SK-N-SH treated with all-trans-retinoic acid at 6 μM for 48 hours (cell line): ENCODE data around the gene RPL36A.

Source experiments
- ARNTL ChIP-seq: fragments of 450-650 bp; formaldehyde crosslinking; IDR thresholded peaks from 2 replicates; pipeline ENCODE4 v1.5.0; 2020; ENCODE audit warnings: low read depth, mild to moderate bottlenecking, moderate library complexity, borderline replicate concordance
- CREB5 ChIP-seq: fragments of 250-450 bp; sonication (Bioruptor Pico); IDR thresholded peaks from 2 replicates; pipeline ENCODE4 v1.5.1; 2020; ENCODE audit warnings: low read depth, mild to moderate bottlenecking, moderate library complexity
- GLIS3 ChIP-seq: fragments of 250-450 bp; sonication (Bioruptor Pico); IDR thresholded peaks from 2 replicates; pipeline ENCODE4 v1.5.0; 2020; ENCODE audit warnings: mild to moderate bottlenecking, moderate library complexity
- PPARA ChIP-seq: fragments of 250-450 bp; sonication (Bioruptor Pico); IDR thresholded peaks from 2 replicates; pipeline ENCODE4 v1.5.0; 2020; ENCODE audit warnings: mild to moderate bottlenecking, borderline replicate concordance
- SNAI2 ChIP-seq: fragments of 250-450 bp; sonication (Bioruptor Pico); IDR thresholded peaks from 2 replicates; pipeline ENCODE4 v1.5.0; 2020; ENCODE audit warnings: mild to moderate bottlenecking, moderate library complexity
- TCF4 ChIP-seq: fragments of 250-450 bp; sonication (Bioruptor Pico); IDR thresholded peaks from 2 replicates; pipeline ENCODE4 v1.8.0; 2021; ENCODE audit warnings: mild to moderate bottlenecking, moderate library complexity, borderline replicate concordance
- TOX ChIP-seq: fragments of 250-450 bp; sonication (Bioruptor Pico); IDR thresholded peaks from 2 replicates; pipeline ENCODE4 v1.8.0; 2021; ENCODE audit warnings: mild to moderate bottlenecking, moderate library complexity, borderline replicate concordance
- TSHZ2 ChIP-seq: fragments of 250-450 bp; sonication (Bioruptor Pico); IDR thresholded peaks from 2 replicates; pipeline ENCODE4 v1.5.0; 2020; ENCODE audit warnings: mild to moderate bottlenecking, moderate library complexity
- ZC3H10 ChIP-seq: fragments of 250-450 bp; sonication (Bioruptor Pico); IDR thresholded peaks from 2 replicates; pipeline ENCODE4 v1.5.1; 2021; ENCODE audit warnings: mild to moderate bottlenecking, moderate library complexity
- ZFP30 ChIP-seq: fragments of 450-650 bp; formaldehyde crosslinking; IDR thresholded peaks from 2 replicates; pipeline ENCODE4 v1.5.0; 2022; ENCODE audit warnings: mild to moderate bottlenecking, moderate library complexity
- ZNF565 ChIP-seq: fragments of 450-650 bp; formaldehyde crosslinking; conservative IDR thresholded peaks from 2 replicates; pipeline ENCODE4 v1.5.0; 2020; ENCODE audit warnings: low read depth, mild to moderate bottlenecking, moderate library complexity
- ZNF8 ChIP-seq: fragments of 450-650 bp; formaldehyde crosslinking; IDR thresholded peaks from 2 replicates; pipeline ENCODE4 v1.5.0; 2020; ENCODE audit warnings: mild to moderate bottlenecking, moderate library complexity
- TF ChIP-seq, protein P1 (sequence below): fragments of 250-450 bp; sonication (Bioruptor Pico); IDR thresholded peaks from 2 replicates; pipeline ENCODE4 v1.8.0; 2020; ENCODE audit warnings: mild to moderate bottlenecking, moderate library complexity, borderline replicate concordance

DNA sequence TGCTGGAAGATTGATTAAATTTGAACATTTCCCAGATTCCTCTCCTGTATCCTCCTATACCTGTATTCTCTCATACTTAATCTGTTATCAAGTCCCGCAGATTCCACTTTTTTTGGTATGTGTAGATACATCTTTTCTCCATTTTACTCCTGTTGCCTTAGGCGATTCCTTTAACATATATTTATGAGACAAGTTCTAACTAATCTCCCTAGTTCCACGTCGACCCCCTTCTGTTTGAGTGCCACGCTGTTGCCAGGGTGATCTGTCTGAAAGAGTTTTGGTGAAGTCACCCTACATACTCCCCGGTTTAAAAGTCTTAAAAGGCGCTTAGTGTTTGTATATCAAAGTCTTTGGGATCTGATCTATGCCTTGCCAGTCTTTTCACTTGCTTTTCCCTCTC lies 19.6 kb downstream of the RPL36A start:
- TF ChIP-seq ARNTL (CRISPR knock-in tag), result no peak
- TF ChIP-seq ZFP30 (CRISPR knock-in tag), result no peak
- no peak for TF ChIP-seq GLIS3 (CRISPR knock-in tag)
- TF ChIP-seq SNAI2, result no peak
- TF ChIP-seq, protein P1, sequence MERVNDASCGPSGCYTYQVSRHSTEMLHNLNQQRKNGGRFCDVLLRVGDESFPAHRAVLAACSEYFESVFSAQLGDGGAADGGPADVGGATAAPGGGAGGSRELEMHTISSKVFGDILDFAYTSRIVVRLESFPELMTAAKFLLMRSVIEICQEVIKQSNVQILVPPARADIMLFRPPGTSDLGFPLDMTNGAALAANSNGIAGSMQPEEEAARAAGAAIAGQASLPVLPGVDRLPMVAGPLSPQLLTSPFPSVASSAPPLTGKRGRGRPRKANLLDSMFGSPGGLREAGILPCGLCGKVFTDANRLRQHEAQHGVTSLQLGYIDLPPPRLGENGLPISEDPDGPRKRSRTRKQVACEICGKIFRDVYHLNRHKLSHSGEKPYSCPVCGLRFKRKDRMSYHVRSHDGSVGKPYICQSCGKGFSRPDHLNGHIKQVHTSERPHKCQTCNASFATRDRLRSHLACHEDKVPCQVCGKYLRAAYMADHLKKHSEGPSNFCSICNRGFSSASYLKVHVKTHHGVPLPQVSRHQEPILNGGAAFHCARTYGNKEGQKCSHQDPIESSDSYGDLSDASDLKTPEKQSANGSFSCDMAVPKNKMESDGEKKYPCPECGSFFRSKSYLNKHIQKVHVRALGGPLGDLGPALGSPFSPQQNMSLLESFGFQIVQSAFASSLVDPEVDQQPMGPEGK, result no peak
- TF ChIP-seq ZNF8 (CRISPR knock-in tag), result no peak
- TF ChIP-seq ZNF565 (CRISPR knock-in tag), result no peak
- TF ChIP-seq ZC3H10 (CRISPR knock-in tag), result no peak
- no peak for TF ChIP-seq TCF4 (CRISPR knock-in tag)
- TF ChIP-seq PPARA (CRISPR knock-in tag), result no peak
- TF ChIP-seq TOX (CRISPR knock-in tag), result no peak
- no peak for TF ChIP-seq CREB5 (CRISPR knock-in tag)
- TF ChIP-seq TSHZ2 (CRISPR knock-in tag), result no peak
